ENCODE measurements around the gene MARF1. TPM values are rescaled to one million over a fixed set of nuclear protein-coding genes. Genes with fewer than 3 reads are reported as not detected.
A peak's percentile ranks its signal among the peaks of the same experiment; 100 is the strongest.
"Not testable (repeated sequence)": the region's sequence is repeated elsewhere in the genome, so short reads cannot be mapped to it uniquely, and the experiment has no call there.

Gene MARF1, protein sequence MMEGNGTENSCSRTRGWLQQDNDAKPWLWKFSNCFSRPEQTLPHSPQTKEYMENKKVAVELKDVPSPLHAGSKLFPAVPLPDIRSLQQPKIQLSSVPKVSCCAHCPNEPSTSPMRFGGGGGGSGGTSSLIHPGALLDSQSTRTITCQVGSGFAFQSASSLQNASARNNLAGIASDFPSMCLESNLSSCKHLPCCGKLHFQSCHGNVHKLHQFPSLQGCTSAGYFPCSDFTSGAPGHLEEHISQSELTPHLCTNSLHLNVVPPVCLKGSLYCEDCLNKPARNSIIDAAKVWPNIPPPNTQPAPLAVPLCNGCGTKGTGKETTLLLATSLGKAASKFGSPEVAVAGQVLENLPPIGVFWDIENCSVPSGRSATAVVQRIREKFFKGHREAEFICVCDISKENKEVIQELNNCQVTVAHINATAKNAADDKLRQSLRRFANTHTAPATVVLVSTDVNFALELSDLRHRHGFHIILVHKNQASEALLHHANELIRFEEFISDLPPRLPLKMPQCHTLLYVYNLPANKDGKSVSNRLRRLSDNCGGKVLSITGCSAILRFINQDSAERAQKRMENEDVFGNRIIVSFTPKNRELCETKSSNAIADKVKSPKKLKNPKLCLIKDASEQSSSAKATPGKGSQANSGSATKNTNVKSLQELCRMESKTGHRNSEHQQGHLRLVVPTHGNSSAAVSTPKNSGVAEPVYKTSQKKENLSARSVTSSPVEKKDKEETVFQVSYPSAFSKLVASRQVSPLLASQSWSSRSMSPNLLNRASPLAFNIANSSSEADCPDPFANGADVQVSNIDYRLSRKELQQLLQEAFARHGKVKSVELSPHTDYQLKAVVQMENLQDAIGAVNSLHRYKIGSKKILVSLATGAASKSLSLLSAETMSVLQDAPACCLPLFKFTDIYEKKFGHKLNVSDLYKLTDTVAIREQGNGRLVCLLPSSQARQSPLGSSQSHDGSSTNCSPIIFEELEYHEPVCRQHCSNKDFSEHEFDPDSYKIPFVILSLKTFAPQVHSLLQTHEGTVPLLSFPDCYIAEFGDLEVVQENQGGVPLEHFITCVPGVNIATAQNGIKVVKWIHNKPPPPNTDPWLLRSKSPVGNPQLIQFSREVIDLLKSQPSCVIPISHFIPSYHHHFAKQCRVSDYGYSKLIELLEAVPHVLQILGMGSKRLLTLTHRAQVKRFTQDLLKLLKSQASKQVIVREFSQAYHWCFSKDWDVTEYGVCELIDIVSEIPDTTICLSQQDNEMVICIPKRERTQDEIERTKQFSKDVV (N-terminal part only)
- 31.8 TPM for total RNA-seq

DNA sequence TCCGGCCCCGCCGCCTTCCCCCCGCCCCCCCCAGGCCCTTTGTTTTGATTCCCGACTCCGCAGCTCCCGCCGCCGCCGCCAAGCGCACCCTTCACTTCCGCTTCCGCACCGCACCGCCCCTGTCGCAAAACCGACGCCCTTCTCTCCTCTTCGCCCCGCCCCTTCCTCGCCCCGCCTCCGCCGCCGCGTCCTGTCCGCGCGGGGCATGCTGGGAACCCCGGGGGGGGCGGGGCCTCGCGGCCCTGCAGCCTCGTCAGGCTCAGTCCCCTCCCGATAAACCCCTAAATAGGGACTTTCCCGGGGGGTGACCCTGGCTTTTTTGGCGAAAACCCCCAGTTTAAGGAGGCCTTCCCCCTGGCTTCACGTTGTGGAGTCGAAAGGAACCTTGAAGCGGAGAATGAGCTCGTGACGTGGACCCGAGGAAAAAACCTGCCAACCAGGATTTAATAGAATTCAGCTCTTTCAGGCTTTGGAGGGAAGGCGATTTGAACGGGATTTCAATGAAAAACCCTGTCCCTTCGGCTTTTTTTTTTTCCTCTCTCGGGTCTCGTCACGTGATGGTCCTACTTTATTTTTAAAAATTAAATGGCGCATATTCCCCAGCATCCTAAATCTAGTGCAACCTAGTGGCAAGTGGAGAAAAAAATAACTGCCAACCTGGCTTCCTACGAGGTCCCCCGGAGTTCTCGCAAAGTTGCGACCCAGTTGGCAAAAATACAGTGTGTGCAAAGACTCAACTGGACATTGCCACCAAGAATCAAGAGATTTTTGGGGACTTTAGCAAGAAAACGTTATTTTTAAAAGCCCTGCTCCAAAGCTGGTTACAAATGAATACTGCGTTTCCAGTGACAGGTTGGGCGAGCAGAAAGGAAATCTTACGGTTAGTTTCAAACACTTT lies at the start of gene MARF1:
TSS of gene MARF1 (minus strand) at position 107 of the 898 bp plus-strand sequence. CDS start 3,921 bp downstream, outside the sequence.
- DNase-seq (ENCODE audit: low spot score) (peak; percentile 98), ATAC-seq (peak; percentile 96)

DNA sequence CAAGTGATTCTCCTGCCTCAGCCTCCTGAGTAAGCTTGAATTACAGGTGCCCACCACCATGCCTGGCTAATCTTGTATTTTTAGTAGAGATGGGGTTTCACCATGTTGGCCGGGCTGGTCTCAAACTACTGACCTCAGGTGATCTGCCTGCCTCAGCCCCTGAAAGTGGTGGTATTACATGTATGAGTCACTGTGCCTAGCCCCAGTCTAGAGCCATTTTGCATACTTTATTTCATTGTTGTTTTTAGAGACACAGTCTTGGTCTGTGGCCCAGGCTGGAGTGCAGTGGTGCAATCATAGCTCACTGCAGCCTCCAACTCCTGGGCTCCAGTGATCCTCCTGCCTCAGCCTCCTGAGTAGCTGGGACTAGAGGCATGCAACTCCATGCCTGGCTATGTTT lies 49.6 kb upstream of the MARF1 start:
- not testable (repeated sequence) for ATAC-seq

DNA sequence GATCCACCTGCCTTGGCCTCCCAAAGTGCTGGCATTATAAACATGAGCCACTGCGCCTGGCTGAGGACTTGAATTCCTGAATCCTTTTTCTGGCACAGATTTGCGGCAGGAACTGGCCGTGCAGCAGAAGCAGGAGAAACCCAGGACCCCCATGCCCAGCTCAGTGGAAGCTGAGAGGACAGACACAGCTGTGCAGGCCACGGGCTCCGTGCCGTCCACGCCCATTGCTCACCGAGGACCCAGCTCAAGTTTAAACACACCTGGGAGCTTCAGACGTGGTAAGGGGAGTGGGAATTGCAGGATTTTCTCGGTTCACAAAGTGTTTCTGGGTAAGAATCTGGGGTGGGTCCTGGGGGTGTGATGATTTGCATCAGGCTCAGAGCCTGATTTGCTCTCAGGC lies 48.1 kb upstream of the MARF1 start:
- ATAC-seq = no peak

More for the DNA sequence above, 49.6 kb upstream of the MARF1 start:
- not testable (repeated sequence) for DNase-seq (ENCODE audit: low spot score)

DNA sequence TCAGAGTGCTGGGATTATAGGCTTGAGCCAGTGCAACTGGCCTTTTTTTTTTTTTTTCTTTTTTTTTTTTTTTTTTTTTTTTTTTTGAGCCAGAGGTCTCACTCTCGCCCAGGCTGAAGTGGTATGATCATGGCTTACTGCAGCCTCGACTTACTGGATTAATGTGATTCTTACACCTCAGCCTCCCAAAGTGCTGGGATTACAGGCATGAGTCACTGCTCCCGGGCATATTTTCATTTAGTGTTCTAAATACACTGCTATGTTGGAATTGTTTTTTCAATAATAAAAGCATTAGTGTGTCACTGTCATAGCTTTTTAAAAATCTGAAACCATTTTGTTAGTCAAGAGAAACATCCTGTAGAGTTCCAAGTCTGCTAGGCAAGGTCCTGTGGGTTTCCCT lies 47.3 kb upstream of the MARF1 start:
- no peak for ATAC-seq
- no peak for DNase-seq (ENCODE audit: low spot score)

More for the DNA sequence above, 48.1 kb upstream of the MARF1 start:
- no peak for DNase-seq (ENCODE audit: low spot score)

DNA sequence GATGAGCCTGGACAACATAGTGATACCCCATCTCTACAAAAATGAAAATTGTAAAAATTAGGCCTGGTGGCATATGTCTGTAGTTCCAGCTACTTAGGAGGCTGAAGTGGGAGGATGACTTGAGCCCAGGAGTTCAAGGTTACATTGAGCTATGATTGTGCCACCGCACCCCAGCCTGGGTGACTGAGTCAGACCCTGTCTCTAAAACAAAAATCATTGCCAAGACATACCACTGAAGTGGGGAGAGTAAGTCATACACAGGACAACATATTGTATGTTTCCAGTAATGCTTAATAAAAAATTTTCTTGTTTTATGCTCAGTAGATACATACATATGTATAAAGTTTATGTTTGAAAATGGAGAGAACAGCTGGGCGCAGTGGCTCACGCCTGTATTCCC lies 46.3 kb upstream of the MARF1 start:
- no peak for ATAC-seq
- no peak for DNase-seq (ENCODE audit: low spot score)

DNA sequence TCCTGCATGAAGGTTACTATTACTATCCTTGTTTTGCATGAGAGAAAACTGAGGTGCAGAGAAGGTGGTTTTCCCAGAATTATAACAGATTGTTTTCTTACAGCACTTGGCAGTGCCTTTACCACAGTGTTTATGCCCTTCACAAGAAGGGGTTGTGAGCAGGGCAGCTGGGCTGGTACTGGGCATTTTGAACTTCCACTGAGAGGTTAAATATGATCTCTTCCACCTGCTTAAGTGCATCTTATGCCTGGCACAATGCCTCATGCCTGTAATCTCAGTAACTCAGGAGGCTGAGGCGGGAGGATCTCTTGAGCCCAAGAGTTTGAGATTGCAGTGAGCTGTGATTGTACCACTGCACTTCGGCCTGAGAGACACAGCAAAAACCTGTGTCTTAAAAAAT lies 43.3 kb upstream of the MARF1 start:
- ATAC-seq (no peak), DNase-seq (ENCODE audit: low spot score) (no peak)

DNA sequence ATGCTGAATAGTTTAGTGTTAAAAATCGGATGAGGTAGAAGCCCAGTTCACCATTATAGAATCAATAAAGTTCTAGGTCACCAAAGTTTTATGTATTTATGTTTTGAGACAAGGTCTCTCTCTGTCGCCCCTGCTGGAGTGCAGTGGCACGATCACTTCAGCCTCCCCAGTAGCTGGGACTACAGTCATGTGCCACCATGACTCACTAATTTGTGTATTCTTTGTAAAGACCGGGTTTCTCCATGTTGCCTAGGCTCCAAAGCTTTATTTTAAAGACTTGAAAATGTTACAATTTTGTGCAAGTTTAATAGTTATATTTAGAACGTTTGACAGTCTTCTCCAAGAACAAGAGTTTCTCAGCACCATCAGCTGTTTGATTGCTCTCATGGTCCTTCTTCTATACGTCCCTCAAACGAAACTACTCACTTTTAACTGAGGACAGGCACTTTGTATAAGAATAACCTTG lies 39.2 kb upstream of the MARF1 start:
- no peak for ATAC-seq
- DNase-seq (ENCODE audit: low spot score) = no peak

DNA sequence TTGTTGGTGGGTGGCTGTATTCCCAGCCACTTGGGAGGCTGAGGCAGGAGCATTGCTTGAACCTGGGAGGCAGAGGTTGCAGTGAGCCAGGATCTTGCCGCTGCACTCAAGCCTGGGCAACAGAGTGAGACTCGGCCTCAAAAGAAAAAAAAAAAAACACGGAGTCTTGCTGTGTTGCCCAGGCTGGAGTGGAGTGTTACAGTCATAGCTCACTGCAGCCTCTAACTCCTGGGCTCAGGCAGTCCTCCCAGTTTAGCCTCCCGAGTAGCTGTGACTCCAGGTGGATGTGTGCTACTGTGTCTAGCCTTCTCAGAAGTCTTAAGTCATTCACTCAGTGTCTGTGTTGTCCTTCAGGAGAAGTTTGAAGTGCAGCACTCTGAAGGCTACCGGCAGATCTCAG lies 34.5 kb upstream of the MARF1 start:
- ATAC-seq (no peak), DNase-seq (ENCODE audit: low spot score) (no peak)

DNA sequence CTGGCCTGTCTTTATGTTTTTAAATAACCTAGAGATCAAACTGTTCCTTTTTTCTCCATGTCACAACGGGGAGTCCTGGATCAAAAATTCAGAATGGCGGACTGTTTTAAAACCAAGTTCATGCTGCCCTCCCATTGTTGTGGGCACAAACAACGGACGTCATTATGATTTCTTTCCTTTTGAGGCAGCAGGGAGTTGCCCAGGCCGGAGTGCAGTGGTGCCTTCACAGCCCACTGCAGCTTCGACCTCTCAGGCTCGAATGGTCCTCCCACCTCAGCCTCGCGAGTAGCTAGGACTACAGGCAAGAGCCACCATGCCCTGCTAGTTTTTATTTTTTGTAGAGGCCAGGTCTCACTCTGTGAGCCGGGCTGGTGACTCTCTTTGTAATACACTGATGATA lies 33.6 kb upstream of the MARF1 start:
- no peak for ATAC-seq
- DNase-seq (ENCODE audit: low spot score) = no peak

DNA sequence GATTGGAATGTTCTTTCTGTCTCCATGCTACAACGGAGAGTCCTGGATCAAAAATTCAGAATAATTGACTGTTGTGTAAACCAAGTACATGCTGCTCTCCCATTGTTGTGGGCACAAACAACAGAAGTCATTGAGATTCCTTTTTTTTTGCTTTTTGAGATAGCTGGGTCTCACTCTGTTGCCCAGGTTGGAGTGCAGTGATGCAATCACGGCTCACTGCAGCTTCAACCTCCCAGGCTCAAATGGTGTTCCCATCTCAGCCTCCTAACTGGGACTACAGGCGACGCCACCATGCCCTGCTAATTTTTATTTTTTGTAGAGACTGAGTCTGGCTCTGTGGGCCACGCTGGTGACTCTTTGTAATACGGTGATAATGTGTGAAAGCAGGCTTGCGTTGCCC lies 31.6 kb upstream of the MARF1 start:
- DNase-seq (ENCODE audit: low spot score) = no peak
- ATAC-seq = no peak

DNA sequence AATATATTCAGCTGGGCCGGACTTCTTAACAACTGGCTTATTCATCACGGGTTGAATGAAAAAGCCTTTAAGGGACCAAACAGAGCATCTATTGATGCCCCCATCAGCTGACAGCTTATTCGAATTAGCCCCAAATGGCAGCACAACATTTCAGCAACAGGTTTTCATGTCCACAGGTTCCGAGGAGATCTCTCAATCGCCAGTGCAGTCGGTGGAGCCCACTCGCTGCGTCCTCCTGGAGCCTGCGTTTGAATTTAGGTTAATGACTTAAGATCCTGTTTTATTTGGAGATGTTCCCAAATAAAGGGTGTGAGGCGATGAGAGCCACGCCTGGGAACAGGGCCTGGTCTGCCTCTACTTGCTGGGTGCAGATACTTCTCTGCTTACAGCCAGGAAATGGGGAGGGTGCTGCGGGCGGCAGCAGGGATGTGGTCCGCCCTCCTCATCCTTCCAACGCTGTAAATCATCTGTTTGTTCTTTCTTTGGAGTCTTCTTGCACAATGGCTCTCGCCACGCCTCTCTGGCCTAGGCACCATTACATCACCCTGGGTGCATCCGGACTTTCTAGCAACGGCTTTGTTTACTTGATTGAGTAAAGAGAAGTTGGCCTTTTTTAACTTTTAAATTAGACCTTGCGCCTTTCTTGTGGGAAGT lies 29.7 kb upstream of the MARF1 start:
- peak; percentile 97 for ATAC-seq
- peak; percentile 93 for DNase-seq (ENCODE audit: low spot score)

DNA sequence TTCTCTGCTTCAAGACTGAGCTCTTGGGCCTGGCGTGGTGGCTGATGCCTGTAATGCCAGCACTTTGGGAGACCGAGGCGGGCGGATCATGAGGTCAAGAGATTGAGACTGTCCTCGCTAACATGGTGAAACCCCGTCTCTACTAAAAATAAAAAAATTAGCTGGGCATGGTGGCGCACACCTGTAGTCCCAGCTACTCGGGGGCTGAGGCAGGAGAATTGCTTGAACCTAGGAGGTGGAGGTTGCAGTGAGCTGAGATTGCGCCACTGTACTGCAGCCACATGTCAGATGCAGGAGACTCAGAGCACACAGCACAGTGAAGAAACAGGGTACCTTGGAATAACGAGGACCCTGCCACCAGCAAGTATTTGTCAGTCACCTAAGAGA lies 29.2 kb upstream of the MARF1 start:
- DNase-seq (ENCODE audit: low spot score) = not testable (repeated sequence)
- ATAC-seq = peak; percentile 5

DNA sequence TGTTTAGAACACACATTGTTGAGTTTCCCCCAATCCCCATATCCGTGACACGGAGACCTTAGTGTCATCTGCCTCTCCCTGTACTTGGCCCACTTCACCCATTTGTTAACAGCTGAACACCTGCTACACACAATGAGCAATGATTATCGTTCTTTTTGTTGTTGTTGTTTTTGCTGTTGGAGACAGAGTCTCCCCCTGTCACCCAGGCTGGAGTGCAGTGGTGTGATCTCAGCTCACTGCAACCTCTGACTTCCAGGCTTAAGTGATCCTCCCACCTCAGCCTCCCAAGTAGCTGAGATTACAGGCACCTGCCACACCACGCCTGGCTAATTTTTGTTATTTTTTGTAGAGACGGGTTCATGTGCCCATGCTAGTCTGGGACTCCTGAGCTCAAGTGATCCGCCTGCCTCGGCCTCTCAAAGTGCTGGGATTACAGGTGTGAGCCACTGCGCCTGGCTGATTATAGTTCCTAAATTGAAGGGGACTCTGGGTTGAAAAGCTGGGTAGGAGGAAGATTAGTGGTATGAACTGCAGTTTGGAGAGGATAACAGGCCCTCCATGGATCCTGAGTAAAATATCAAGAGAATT lies 28.7 kb upstream of the MARF1 start:
- DNase-seq (ENCODE audit: low spot score) (no peak), ATAC-seq (no peak)

DNA sequence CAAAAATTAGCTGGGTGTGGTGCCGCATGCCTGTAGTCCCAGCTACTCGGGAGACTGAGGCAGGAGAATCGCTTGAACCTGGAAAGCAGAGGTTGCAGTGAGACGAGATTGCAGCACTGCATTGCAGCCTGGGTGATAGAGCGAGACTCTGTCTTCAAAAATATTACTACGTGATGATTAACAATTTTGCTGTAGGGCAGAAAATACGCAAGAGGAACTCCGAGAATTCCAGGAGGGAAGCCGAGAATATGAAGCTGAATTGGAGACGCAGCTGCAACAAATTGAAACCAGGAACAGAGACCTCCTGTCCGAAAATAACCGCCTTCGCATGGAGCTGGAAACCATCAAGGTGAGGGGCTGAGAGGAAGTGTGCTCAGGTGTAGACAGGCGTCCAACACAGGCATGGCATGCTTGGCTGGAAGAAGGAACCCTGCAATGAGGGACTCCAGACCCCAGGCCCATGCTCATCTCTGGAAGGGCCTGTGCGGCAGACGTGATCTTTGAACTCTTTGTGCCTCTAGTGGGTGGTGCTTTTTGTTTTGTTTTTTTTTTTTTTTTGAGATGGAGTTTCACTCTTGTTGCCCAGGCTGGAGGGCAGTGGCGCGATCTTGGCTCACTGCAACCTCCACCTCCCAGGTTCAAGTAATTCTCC lies 24.3 kb upstream of the MARF1 start:
- DNase-seq (ENCODE audit: low spot score) = no peak
- ATAC-seq = no peak

DNA sequence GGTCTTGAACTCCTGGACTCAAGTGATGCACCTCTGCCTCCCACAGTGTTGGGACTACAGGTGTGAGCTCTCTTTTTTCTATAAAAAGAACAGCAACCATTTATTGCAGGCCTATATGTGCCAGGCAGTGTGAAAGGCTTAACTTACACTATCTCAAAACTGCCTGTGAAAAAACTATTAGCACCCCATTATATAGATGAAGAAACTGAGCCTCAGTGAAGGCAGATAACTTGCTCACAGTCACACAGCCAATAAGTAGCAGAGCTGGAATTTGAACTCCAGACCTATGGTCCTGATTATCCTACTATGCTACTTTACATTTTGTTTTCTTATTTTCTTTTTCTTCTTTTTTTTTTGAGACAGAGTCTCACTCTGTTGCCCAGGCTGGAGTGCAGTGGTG lies 22.2 kb upstream of the MARF1 start:
- DNase-seq (ENCODE audit: low spot score) (no peak), ATAC-seq (no peak)

DNA sequence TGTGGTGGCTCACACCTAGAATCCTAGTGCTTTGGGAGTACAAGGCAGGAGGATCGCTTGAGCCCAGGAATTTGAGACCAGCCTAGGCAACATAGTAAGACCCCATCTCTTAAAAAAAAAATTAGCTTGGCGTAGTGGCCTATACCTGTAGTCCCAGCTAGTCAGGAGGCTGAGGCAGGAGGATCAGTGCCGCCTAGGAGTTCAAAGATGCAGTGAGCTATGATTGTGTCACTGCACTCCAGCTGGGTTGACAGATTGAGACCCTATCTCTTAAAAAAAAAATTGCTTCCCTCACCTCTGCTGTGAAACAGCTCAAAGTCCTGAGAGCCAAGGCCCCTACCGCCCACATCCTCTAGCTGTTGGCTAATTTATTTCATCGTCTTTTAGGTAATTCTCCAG lies 17.2 kb upstream of the MARF1 start:
- ATAC-seq = no peak
- DNase-seq (ENCODE audit: low spot score) = no peak

DNA sequence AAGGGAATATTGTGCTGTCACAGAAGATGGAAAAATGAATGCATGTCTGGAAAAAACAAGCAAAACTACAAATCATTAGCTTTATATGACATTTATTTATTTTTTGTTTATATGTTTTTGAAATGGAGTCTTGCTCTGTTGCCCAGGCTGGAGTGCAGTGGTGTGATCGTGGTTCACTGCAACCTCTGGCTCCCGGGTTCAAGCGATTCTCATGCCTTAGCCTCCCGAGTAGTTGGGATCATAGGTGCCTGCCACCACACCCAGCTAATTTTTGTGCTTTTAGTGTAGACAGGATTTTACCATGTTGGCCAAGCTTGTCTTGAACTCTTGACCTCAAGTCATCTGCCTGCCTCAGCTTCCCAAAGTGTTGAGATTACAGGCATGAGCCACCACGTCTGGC lies 15.6 kb upstream of the MARF1 start:
- ATAC-seq (no peak), DNase-seq (ENCODE audit: low spot score) (no peak)

DNA sequence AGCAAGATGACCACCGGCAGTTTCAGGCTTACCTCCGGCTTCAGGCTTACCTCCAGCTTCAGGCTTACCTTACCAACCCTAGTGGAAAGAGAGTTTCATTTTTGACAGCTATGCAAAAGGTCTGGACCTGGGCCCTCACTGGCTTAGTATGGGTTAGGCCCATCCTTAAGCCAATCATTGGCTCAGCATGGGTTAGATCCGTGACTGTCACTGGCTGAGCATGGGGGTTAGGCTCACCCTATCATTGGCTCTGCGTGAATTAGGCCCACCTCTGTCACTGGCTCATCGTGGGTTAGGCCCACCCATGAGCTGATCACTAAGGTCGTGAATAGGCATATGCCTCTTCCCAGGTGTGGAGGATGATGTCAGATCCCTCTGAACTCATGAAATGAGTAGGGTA lies 15.2 kb upstream of the MARF1 start:
- no peak for DNase-seq (ENCODE audit: low spot score)

DNA sequence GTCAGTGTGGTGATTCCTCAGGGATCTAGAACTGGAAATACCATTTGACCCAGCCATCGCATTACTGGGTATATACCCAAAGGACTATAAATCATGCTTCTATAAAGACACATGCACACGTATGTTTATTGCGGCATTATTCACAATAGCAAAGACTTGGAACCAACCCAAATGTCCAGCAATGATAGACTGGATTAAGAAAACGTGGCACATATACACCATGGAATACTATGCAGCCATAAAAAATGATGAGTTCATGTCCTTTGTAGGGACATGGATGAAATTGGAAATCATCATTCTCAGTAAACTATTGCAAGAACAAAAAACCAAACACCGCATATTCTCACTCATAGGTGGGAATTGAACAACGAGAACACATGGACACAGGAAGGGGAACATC lies 12.6 kb upstream of the MARF1 start:
- ATAC-seq; DNase-seq (ENCODE audit: low spot score): not testable (repeated sequence)

More for the DNA sequence above, 15.2 kb upstream of the MARF1 start:
- no peak for ATAC-seq

All from left lobe of liver (tissue), 2 donors.